Activated T-cell treated with anti-CD3 and anti-CD28 coated beads, Interleukin-2, amount 50 U/mL, for 48 hours (primary cell): ENCODE results near the gene RAB39B.

ENCODE experiments used
- DNase-seq, 2 experiments: peaks; one replicate each; pipeline ENCODE4 v3.0.0-alpha.2; 2020

RAB39B gene

DNA sequence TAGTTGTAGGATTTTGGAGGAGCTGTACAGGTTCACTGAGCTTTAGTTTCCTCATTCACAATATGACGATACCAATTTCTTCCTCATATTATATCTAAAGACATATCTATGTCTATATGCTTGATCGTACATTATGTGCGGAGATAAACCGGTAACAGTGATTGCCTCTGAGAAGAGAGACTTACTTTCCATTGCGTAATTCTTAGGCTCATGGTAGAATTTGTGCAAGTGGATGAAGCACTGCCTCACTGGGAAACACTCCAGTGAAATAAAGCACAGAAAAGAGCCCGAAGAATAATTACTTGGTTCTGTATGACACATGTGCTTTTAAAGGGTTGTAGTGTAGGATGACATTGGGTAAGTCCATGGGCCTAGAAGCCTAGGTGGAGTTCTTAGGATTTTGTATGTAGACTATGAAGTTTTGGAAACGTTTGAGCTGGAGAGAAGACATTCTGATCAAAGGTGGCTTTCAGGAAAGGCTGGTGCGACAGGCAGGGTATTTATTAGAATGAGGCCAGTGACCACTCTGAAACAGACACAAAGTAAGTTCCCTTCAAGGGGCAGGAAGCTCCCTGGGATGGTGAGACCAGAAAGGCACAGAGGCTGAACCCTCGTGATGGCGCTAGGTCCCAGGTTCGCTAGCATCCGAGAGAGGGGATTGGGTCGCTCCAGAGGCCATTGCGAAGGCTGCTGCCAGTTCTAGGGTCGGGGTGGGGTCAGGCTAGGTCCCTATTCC lies 48.7 kb downstream of the RAB39B start:
- no peak for DNase-seq

DNA sequence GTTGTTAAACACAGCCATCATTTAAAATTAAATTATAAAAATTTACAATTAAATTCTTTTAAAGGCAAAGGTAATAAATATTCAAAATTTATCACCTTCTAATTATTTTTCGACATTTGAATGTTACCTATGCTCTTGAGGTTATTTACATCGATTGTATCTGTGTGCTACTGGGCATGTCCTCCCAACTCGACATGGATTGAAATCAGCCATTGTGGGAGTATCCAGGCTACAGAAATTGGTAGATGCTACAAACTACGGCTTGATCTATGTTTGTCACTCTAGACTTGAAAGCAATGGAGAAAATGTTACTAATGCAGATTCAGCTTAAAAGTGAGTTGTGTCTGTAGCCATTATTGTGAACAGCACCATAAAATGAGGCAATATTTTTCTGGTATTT lies 50.6 kb downstream of the RAB39B start:
- DNase-seq: no peak

DNA sequence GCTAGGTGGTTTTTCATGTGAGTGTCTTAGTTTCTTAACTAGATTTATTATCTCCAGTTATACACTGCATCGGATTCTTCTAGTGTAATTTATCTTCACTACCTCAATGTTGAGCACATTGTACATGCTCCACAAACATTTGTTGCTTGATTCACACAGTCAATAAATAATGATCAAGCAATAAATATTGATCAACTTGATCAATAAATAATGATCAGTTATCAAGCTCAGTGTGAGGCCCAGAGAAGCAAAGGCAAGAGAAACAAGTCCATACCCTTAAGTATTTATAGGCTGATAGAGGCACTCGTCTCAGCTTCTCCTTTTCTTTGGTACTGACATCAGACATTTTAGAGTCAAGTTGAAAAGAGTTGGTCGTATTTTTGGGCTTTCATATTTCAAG lies 53.1 kb downstream of the RAB39B start:
- DNase-seq: no peak
